ENCODE results near the gene HSD3B1. TPM values are rescaled to one million over a fixed set of nuclear protein-coding genes. Genes with fewer than 3 reads are reported as not detected.
"Not testable (repeated sequence)": the region's sequence is repeated elsewhere in the genome, so short reads cannot be mapped to it uniquely, and the experiment has no call there.

Gene HSD3B1
- total RNA-seq, 1 donor from 2014 or later, result not detected

DNA sequence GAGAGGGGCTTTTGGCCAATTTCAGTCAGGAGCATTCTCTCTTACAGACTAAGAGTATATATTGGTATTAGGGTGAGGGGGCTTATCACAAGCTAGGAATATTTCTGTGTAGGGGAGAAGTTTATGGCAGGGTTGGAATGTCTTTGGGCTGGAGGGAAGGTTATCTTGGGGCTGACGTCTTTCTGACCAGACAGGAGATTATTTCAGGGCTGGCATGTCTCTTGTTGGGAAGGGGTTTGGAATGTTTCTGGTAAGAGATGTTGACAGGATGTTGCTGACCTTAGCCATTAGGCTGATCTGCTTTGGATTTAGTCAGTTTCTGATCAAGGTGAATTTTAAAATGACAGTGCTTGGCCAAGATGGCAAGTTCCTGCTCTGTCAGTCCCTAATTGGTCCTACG lies 17.8 kb upstream of the HSD3B1 start:
- DNase-seq (ENCODE audit: low spot score), result no peak

DNA sequence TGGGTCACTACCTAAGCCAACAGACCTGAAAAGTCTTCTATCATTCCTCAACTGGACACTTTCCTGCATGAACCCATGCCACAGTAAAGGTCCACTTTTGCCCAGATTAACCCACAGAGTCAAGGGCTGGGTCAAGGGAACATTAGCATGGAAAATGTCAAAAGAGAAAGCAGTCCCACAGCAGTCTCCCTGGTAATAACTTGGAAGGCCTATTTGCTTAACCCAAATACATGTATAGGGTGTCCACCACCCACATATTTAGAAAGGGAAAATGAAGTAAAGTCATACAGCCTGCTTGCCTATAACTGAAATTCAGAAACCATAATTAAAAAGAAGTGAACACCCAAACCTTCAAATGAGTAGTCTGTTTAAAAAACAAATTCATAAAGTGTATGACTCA lies 16.1 kb upstream of the HSD3B1 start:
- DNase-seq (ENCODE audit: low spot score), result no peak

- DNase-seq (ENCODE audit: low spot score), result no peak
Observed at GRCh38 chr1:119492763-119493162, 14.2 kb upstream of the HSD3B1 start.

DNA sequence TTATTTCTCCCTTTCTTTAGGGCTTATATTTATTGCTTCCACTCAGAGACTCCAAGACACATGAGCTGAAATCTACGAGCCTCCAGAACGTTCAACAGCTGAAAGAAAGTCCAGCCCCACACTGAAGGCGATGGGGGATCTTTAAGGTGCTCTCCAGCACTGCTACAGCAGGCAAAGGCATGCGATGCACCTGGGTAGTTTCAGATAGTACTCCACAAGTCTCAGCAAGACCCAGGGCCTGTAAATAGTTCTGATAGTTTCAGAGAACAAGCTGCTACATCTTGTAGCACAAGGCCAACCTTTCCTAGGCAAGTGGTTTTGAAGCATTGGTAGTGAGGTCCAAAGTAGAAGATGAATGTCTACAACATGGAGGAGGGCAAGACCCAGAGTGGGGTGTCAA lies 2.2 kb upstream of the HSD3B1 start:
- DNase-seq (ENCODE audit: low spot score), result no peak

DNA sequence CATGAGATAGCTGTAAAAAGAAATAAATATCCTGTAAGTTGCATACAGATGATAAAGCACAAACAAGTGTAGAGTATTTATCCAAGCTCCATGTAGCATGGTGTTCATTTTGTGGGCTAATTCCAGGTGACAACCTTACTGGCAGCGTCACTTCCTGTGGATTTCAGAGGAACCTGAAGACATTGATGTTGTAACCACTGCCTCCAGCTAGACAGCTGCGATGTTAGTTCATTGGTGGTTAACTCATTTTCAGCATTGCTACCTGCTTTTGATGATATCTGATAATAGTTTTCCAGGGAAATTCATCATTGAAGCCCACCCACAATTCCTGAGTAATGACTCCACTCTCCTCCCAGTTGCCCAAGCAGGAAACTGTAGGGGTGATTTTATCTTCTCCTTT lies 3.0 kb downstream of the HSD3B1 start:
- DNase-seq (ENCODE audit: low spot score), result no peak

- no peak for DNase-seq (ENCODE audit: low spot score)
Observed at GRCh38 chr1:119515221-119515620, 8.2 kb downstream of the HSD3B1 start.

- DNase-seq (ENCODE audit: low spot score), result no peak
Observed at GRCh38 chr1:119516247-119516646, 9.2 kb downstream of the HSD3B1 start.

DNA sequence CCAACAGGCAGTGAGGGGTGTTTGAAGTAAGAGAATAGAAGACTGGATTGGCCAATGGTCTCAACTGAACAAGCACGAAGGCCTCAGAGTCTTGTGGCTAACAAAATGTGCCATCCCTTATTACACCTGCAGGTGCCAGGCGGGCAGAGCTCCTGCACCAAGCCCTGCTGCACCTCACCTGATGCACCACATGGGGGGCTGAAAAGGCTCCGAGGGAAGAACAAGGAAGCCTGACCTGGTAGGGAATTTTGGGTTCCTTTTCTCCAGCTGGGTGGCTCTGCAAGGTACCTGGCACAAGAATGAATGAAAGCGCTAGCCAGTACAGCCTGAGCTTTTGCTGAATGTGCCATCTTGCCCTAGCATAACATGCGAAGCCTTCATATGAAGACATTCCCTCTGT lies 9.7 kb downstream of the HSD3B1 start:
- DNase-seq (ENCODE audit: low spot score), result no peak

DNA sequence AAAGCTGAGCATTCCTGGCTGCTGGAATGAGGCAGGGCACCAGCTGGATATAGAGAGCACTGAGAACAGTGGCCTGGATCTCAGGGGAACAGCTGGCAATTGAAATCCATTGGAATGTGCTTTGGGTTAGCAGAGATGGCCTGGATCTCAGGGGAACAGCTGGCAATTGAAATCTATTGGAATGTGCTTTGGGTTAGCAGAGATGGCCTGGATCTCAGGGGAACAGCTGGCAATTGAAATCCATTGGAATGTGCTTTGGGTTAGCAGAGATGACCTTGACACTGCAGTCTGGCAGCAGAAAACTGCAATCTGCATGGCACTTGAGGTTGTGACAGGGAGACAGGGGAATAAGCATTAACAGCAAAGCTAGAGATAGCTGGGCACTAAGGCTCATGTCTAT lies 10.7 kb downstream of the HSD3B1 start:
- DNase-seq (ENCODE audit: low spot score), result not testable (repeated sequence)

DNA sequence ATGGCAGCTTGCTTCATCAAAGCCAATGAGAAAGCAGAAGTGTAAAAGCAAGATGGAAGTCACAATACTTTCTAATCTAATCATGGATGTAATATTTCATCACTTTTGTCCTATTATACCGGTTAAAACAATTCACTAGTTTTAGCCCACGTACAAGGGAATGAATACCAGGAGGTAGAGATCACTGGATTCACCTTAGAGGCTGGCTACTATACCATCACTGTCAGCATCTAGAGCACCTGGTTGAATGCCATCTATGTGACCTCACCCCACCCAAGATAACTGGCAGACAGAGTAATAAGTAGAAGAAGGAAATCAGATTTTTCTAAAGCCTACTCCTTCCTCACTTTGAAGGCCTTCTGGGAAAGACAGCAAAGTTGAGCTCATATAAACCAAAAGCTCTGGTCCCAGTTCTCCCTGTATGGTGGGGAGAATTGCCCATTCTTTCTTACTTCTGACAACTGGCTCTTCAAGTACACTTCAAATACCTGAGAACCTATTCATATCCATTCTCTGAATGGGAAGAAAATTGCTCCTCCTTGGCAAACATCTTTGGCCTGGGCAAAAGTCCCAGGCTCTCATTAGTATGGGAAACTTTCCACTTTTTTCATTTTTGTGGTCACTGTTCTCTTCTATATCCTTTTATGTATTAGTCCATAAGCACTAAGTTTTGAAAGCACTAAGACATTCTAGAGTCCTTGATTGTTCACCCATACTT lies 24.8 kb downstream of the HSD3B1 start:
- DNase-seq (ENCODE audit: low spot score), result no peak

- DNase-seq (ENCODE audit: low spot score), result no peak
Observed at GRCh38 chr1:119532324-119532910, 25.4 kb downstream of the HSD3B1 start.

DNA sequence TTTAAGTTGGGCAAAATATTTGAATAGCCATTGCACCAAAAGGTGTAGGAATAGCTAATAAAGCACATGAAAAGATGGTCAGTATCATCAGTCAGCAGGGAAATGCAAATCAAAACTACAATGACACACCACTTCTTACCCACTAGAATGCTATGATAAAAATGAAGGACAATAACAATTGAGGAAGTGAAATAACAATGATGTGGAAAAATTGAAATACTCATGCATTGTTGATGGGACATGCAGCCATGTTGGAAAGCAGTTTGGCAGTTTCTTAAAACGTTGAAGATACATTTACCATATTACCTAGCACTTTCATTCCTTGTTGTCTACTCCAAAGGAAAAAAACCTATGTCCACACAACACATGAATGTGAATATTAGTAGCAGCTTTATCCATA lies 28.4 kb downstream of the HSD3B1 start:
- no peak for DNase-seq (ENCODE audit: low spot score)

GRCh38 chr1:119537966-119538365 lies 31.0 kb downstream of the HSD3B1 start:
- no peak for DNase-seq (ENCODE audit: low spot score)

DNA sequence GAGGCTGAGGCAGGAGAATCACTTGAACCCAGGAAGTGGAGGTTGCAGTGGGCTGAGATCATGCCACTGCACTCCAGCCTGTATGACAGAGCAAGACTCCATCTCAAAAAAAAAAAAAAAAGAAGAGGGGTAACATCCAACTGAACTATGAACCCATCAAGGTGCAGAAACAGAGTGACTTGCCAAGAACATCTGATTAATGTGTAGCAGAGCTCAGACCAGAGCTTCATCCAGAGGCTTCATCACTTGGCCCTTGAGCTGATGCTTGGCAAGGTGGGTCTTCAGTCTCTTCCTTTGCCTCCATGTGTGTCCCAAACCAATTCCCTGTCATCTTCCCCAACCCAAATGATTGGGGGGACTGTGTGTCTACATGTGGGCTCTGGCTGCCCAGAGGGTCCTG lies 32.6 kb downstream of the HSD3B1 start:
- DNase-seq (ENCODE audit: low spot score), result no peak

DNA sequence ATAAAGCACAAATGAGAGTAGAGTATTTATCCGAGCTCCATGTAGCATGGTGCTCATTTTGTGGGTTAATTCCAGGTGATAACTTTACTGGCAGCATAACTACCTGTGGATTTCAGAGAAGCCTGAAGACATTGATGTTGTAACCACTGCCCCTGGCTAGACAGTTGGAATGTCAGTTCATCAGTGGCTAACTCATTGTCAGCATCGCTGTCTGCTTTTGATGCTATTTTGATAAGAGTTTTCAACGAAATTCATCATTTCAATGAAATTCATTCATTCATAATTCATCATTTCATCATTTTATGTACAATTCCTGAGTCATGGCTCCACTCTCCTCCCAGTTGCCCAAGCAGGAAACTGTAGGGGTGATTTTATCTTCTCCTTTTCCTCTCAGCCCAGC lies 34.4 kb downstream of the HSD3B1 start:
- no peak for DNase-seq (ENCODE audit: low spot score)

- no peak for DNase-seq (ENCODE audit: low spot score)
Observed at GRCh38 chr1:119542492-119542946, 35.5 kb downstream of the HSD3B1 start.

GRCh38 chr1:119544165-119544762 lies 37.3 kb downstream of the HSD3B1 start:
- DNase-seq (ENCODE audit: low spot score), result no peak

DNA sequence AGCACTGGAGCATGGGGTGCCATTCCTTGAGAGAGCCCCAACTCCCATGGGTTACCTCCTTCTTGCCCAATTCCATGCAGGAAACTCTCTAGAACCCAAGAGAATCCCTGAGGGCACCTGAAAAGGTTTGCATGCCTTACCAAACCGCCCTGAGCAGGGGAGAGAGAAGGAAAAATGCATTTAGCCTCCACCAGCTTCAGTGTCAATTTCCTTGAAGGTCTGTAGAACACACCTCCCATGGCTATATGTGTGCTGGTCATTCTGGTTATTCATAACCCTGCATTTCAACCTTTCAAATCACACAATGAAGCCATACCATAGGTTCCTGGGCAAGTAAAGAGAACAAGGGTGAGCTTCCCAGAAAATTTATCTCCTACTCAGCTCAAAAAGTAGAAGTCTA lies 39.6 kb downstream of the HSD3B1 start:
- no peak for DNase-seq (ENCODE audit: low spot score)

DNA sequence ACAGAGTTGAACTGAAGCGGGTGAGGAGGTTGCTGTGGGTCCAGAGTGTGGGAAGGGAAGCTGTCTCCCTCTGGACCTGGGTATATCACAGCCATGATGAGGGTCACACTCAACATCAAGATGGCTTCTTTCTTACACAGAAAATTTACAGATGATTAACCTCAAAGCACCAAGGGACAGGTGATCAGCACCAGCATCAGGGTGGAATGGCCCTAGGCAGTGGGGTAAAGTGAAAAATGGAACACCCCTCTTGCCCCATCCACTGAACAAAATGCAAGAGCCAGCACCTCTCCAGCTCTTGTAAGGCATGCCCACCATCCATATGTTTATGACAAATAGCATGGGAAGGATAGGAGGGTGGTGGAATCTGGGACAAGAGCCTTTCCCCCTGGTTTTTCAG lies 40.3 kb downstream of the HSD3B1 start:
- no peak for DNase-seq (ENCODE audit: low spot score)

DNA sequence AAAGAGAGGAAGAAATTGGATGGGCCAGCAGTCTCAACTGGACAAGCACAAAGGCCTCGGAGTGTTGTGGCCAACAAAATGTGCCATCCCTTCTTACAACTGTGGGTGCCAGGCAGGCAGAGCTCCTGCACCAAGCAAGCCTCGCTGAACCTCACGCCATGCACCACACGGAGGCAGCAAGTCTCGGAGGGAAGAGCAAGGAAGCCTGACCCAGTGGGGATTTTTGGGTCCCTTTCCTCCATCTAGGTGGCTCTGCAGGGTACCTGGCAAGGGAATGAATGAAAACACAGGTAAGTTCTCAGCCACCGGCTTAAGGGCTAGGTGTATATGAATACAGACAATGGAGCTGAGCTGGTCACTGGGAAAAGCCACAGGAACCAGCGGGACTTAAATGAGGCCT lies 40.8 kb downstream of the HSD3B1 start:
- DNase-seq (ENCODE audit: low spot score), result no peak

DNA sequence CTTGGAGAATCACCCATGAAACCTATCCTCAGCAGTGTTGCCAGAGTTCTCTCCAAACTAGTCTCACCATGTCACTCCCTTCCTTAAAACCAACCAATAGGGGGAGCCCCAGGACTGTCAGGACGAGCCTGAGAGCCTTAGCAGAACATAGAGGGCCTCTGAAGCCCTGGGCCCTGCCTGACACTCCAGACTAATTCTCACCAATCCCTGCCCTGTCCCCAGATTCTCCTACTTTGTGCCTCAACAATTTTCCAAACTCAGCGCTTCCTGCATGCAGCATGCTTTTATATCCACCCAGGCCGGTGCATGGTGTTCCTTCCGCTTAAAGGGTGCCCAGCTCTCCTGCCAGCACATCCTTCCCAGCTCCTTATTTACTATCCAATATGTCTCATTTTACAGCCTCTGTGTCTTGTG lies 42.7 kb downstream of the HSD3B1 start:
- no peak for DNase-seq (ENCODE audit: low spot score)

GRCh38 chr1:119550381-119550780 lies 43.4 kb downstream of the HSD3B1 start:
- DNase-seq (ENCODE audit: low spot score), result no peak

DNA sequence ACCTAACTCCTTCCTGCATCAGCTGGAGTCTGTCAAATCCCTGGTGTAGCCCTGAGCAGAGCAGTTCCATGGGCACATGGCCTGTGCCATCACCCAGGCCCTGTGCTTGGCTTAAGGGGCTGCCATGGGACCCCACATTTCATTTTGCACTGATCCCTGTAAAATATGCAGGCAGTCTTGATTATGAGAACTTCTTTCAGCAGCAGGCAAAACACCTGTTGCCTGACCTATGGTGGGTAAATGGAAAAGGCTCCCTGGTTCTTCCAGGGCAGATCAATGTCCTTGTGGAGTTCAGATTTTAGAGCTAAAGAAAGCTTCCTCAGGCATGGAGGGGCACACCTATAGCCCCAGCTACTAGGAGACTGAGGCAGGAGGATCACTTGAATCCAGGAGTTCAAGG lies 44.2 kb downstream of the HSD3B1 start:
- no peak for DNase-seq (ENCODE audit: low spot score)

All from mesenteric fat pad (tissue), 1 donor.